Activated T-helper 1 cell treated with anti-CD3 and anti-CD28 coated beads, Interleukin-12 subunit alpha, Interleukin-12 subunit beta, Interleukin-2, Interleukin-4 antibody, amounts not matched to agents 30 ng/mL and 10 ng/mL and 1 ng/mL, durations not matched to agents 14 hours and 24 hours and 36 hours (primary cell): ENCODE measurements around the gene LIPJ. TPM values are rescaled to one million over a fixed set of nuclear protein-coding genes. Genes with fewer than 3 reads are reported as not detected.
A peak's percentile ranks its signal among the peaks of the same experiment; 100 is the strongest.

ENCODE experiments used
- DNase-seq: peaks from one replicate; pipeline ENCODE4 v3.0.0; 2021; ENCODE audit warnings: low spot score
- H3K27ac Mint-ChIP-seq: one replicate; pipeline ENCODE4 v1.8.0; 2021; ENCODE audit warnings: mild to moderate bottlenecking, mixed read lengths
- H3K27me3 Mint-ChIP-seq: one replicate; pipeline ENCODE4 v1.8.0; 2022; ENCODE audit warnings: mild to moderate bottlenecking, moderate library complexity, mixed read lengths; ENCODE audit not compliant: insufficient read depth
- H3K36me3 Mint-ChIP-seq: one replicate; pipeline ENCODE4 v1.8.0; 2021; ENCODE audit warnings: low read depth, mixed read lengths
- H3K4me1 Mint-ChIP-seq: one replicate; pipeline ENCODE4 v1.8.0; 2021; ENCODE audit warnings: low read depth, mixed read lengths
- H3K4me3 Mint-ChIP-seq: one replicate; pipeline ENCODE4 v1.8.0; 2021; ENCODE audit warnings: mild to moderate bottlenecking, moderate library complexity, mixed read lengths
- H3K9me3 Mint-ChIP-seq: one replicate; pipeline ENCODE4 v1.8.0; 2021; ENCODE audit warnings: mixed read lengths
- intact Hi-C: fragments of 100-400 bp; cut with micrococcal nuclease; formaldehyde crosslinking; loops from one replicate; pipeline ENCODE4 v1.15.1; 2024
- total RNA-seq: library from RNA; stranded (reverse); gene quantifications from 2 replicates; pipeline ENCODE4 v1.2.3, GENCODE V29; 2022

LIPJ gene
- total RNA-seq: not detected in 2 replicates

- H3K27ac Mint-ChIP-seq: no peak within 1 kb of the TSS
- intact Hi-C loops: no loop called here
- H3K36me3 Mint-ChIP-seq: peaks cover 4% of the 10 kb centered on the region
- peaks cover 14% of the 10 kb centered on the region for H3K4me1 Mint-ChIP-seq
- DNase-seq: no peak
- H3K27me3 Mint-ChIP-seq: peaks cover 12% of the 10 kb centered on the region
- no peak within 1 kb of the TSS for H3K4me3 Mint-ChIP-seq
- H3K9me3 Mint-ChIP-seq: peaks cover 4% of the 10 kb centered on the region
These were observed at the start of gene LIPJ for GRCh38 chr10:88586462-88586861. LIPJ (plus strand) TSS chr10:88586762; CDS start chr10:88590688, 3,926 bp downstream.

GRCh38 chr10:88537322-88537721 is 49.2 kb upstream of the LIPJ start:
- Mint-ChIP-seq H3K4me3 (no peak overlapping the region), H3K27ac (no peak overlapping the region), H3K27me3 (peaks cover 9% of the 10 kb centered on the region), H3K36me3 (no peaks in the 10 kb centered on the region), H3K4me1 (no peaks in the 10 kb centered on the region), H3K9me3 (no peaks in the 10 kb centered on the region)
- intact Hi-C loops: no loop called here
- no peak for DNase-seq

GRCh38 chr10:88538048-88538447 is 48.5 kb upstream of the LIPJ start:
- H3K27ac Mint-ChIP-seq: no peak overlapping the region
- no peak for DNase-seq
- H3K4me3 Mint-ChIP-seq: no peak overlapping the region
- H3K36me3 Mint-ChIP-seq: no peaks in the 10 kb centered on the region
- peaks cover 11% of the 10 kb centered on the region for H3K27me3 Mint-ChIP-seq
- intact Hi-C loops: no loop called here
- H3K4me1 Mint-ChIP-seq: no peaks in the 10 kb centered on the region
- no peaks in the 10 kb centered on the region for H3K9me3 Mint-ChIP-seq

- Mint-ChIP-seq H3K27me3 (peaks cover 7% of the 10 kb centered on the region), H3K4me3 (no peak overlapping the region), H3K36me3 (no peaks in the 10 kb centered on the region), H3K9me3 (no peaks in the 10 kb centered on the region), H3K27ac (no peak overlapping the region), H3K4me1 (no peaks in the 10 kb centered on the region)
- intact Hi-C loops: no loop called here
- no peak for DNase-seq
These were observed 46.2 kb upstream of the LIPJ start for GRCh38 chr10:88540351-88540750.

- peaks cover 8% of the 10 kb centered on the region for H3K27me3 Mint-ChIP-seq
- no peaks in the 10 kb centered on the region for H3K36me3 Mint-ChIP-seq
- H3K27ac Mint-ChIP-seq: no peak overlapping the region
- intact Hi-C loops: no loop called here
- H3K4me3 Mint-ChIP-seq: no peak overlapping the region
- no peaks in the 10 kb centered on the region for H3K9me3 Mint-ChIP-seq
- no peak for DNase-seq
- H3K4me1 Mint-ChIP-seq: no peaks in the 10 kb centered on the region
These were observed 45.4 kb upstream of the LIPJ start for GRCh38 chr10:88541116-88541626.

- Mint-ChIP-seq H3K27me3 (peaks cover 14% of the 10 kb centered on the region), H3K4me3 (no peak overlapping the region), H3K27ac (no peak overlapping the region), H3K4me1 (no peaks in the 10 kb centered on the region), H3K36me3 (no peaks in the 10 kb centered on the region), H3K9me3 (no peaks in the 10 kb centered on the region)
- DNase-seq: no peak
- intact Hi-C loops: no loop called here
These were observed 44.0 kb upstream of the LIPJ start for GRCh38 chr10:88542522-88542921.

GRCh38 chr10:88544140-88544870 is 42.3 kb upstream of the LIPJ start:
- Mint-ChIP-seq H3K9me3 (no peaks in the 10 kb centered on the region), H3K27ac (no peak overlapping the region), H3K27me3 (peaks cover 14% of the 10 kb centered on the region), H3K4me1 (no peaks in the 10 kb centered on the region), H3K4me3 (no peak overlapping the region), H3K36me3 (no peaks in the 10 kb centered on the region)
- intact Hi-C loops: no loop called here
- no peak for DNase-seq

- Mint-ChIP-seq H3K9me3 (no peaks in the 10 kb centered on the region), H3K4me3 (no peak overlapping the region), H3K27ac (no peak overlapping the region), H3K36me3 (no peaks in the 10 kb centered on the region), H3K27me3 (peaks cover 14% of the 10 kb centered on the region), H3K4me1 (no peaks in the 10 kb centered on the region)
- intact Hi-C loops: no loop called here
- no peak for DNase-seq
These were observed 41.2 kb upstream of the LIPJ start for GRCh38 chr10:88545359-88545758.

GRCh38 chr10:88546497-88546896 is 40.1 kb upstream of the LIPJ start:
- DNase-seq: no peak
- Mint-ChIP-seq H3K4me3 (no peak overlapping the region), H3K27me3 (peaks cover 17% of the 10 kb centered on the region), H3K9me3 (no peaks in the 10 kb centered on the region), H3K4me1 (no peaks in the 10 kb centered on the region), H3K36me3 (no peaks in the 10 kb centered on the region), H3K27ac (no peak overlapping the region)
- intact Hi-C loops: no loop called here

GRCh38 chr10:88551246-88551645 is 35.3 kb upstream of the LIPJ start:
- Mint-ChIP-seq H3K27me3 (peaks cover 9% of the 10 kb centered on the region), H3K36me3 (no peaks in the 10 kb centered on the region), H3K4me1 (peaks cover 6% of the 10 kb centered on the region), H3K27ac (no peak overlapping the region), H3K4me3 (no peak overlapping the region), H3K9me3 (no peaks in the 10 kb centered on the region)
- DNase-seq: no peak
- intact Hi-C loops: loop anchor here (5.0 kb wide), 1 partner anchor 589 kb away; no protein-coding TSS in a partner anchor

- H3K27me3 Mint-ChIP-seq: peaks cover 3% of the 10 kb centered on the region
- H3K4me1 Mint-ChIP-seq: peaks cover 6% of the 10 kb centered on the region
- H3K4me3 Mint-ChIP-seq: no peak overlapping the region
- no peaks in the 10 kb centered on the region for H3K9me3 Mint-ChIP-seq
- DNase-seq: peak; percentile 14
- H3K27ac Mint-ChIP-seq: no peak overlapping the region
- intact Hi-C loops: loop anchor here (1.0 to 5.0 kb wide), 9 partner anchors 151 to 897 kb away; partner anchors contain the start of gene ATAD1
- no peaks in the 10 kb centered on the region for H3K36me3 Mint-ChIP-seq
These were observed 33.3 kb upstream of the LIPJ start for GRCh38 chr10:88553116-88553752.

GRCh38 chr10:88555190-88555908 is 31.2 kb upstream of the LIPJ start:
- Mint-ChIP-seq H3K9me3 (no peaks in the 10 kb centered on the region), H3K4me1 (peaks cover 6% of the 10 kb centered on the region), H3K27me3 (peaks cover 5% of the 10 kb centered on the region), H3K36me3 (no peaks in the 10 kb centered on the region), H3K4me3 (no peak overlapping the region), H3K27ac (no peak overlapping the region)
- intact Hi-C loops: no loop called here
- no peak for DNase-seq

- intact Hi-C loops: no loop called here
- H3K9me3 Mint-ChIP-seq: no peaks in the 10 kb centered on the region
- H3K27me3 Mint-ChIP-seq: peaks cover 5% of the 10 kb centered on the region
- no peaks in the 10 kb centered on the region for H3K36me3 Mint-ChIP-seq
- H3K4me1 Mint-ChIP-seq: peaks cover 6% of the 10 kb centered on the region
- H3K4me3 Mint-ChIP-seq: no peak overlapping the region
- H3K27ac Mint-ChIP-seq: no peak overlapping the region
- DNase-seq: no peak
These were observed 29.3 kb upstream of the LIPJ start for GRCh38 chr10:88557256-88557655.
